GM18520 (cell line): ENCODE measurements around the gene HSPBAP1.
A peak's percentile ranks its signal among the peaks of the same experiment; 100 is the strongest.

Experiments
- ATAC-seq: cut with Tn5 transposase; IDR thresholded peaks from one replicate; pipeline ENCODE4 v1.9.1; 2021; ENCODE audit not compliant: unreplicated experiment

The HSPBAP1 gene

GRCh38 chr3:122793568-122794416 lies at the start of gene HSPBAP1:
Gene HSPBAP1, minus strand, starts transcription at chr3:122793831. Its CDS starts 151 bp downstream, at chr3:122793680.
- ATAC-seq: peak; percentile 42

GRCh38 chr3:122835590-122835989 lies 42.0 kb upstream of the HSPBAP1 start:
- ATAC-seq: no peak

GRCh38 chr3:122828281-122828680 lies 34.6 kb upstream of the HSPBAP1 start:
- no peak for ATAC-seq

- no peak for ATAC-seq
These were observed 32.6 kb upstream of the HSPBAP1 start for GRCh38 chr3:122826278-122826677.

- no peak for ATAC-seq
These were observed 31.8 kb upstream of the HSPBAP1 start for GRCh38 chr3:122825460-122825859.

- no peak for ATAC-seq
These were observed 31.1 kb upstream of the HSPBAP1 start for GRCh38 chr3:122824465-122825381.

GRCh38 chr3:122816587-122816986 lies 23.0 kb upstream of the HSPBAP1 start:
- ATAC-seq: no peak

- no peak for ATAC-seq
These were observed 17.1 kb upstream of the HSPBAP1 start for GRCh38 chr3:122810734-122811133.

- ATAC-seq: no peak
These were observed 10.3 kb upstream of the HSPBAP1 start for GRCh38 chr3:122803977-122804376.

- no peak for ATAC-seq
These were observed 8.7 kb upstream of the HSPBAP1 start for GRCh38 chr3:122802323-122802722.

GRCh38 chr3:122800706-122801237 lies 7.1 kb upstream of the HSPBAP1 start:
- no peak for ATAC-seq

- ATAC-seq: no peak
These were observed 6.4 kb upstream of the HSPBAP1 start for GRCh38 chr3:122800031-122800430.

- ATAC-seq: no peak
These were observed 5.7 kb upstream of the HSPBAP1 start for GRCh38 chr3:122799322-122799721.

GRCh38 chr3:122797291-122797690 lies 3.7 kb upstream of the HSPBAP1 start:
- ATAC-seq: no peak

GRCh38 chr3:122795674-122796195 lies 2.1 kb upstream of the HSPBAP1 start:
- no peak for ATAC-seq

GRCh38 chr3:122794779-122795673 lies 1.4 kb upstream of the HSPBAP1 start, which contains the start of gene SLC49A4:
Gene SLC49A4, plus strand, starts transcription at chr3:122795069. Its CDS starts 124 bp downstream, at chr3:122795193.
- peak; percentile 74 for ATAC-seq

GRCh38 chr3:122794483-122794778 lies 800 bp upstream of the HSPBAP1 start:
- ATAC-seq: no peak

GRCh38 chr3:122789585-122790273 lies 3.9 kb downstream of the HSPBAP1 start:
- no peak for ATAC-seq

GRCh38 chr3:122787872-122788271 lies 5.8 kb downstream of the HSPBAP1 start:
- no peak for ATAC-seq

GRCh38 chr3:122786066-122786465 lies 7.6 kb downstream of the HSPBAP1 start:
- no peak for ATAC-seq
